Naive B cell (primary cell): ENCODE measurements around the gene FADS2. TPM values are rescaled to one million over a fixed set of nuclear protein-coding genes. Genes with fewer than 3 reads are reported as not detected.

ENCODE experiments used
- ATAC-seq, 2 donors: fragments of 150-1000 bp; cut with Tn5 transposase; 2 replicates each; pipeline ENCODE4 v1.10.0; 2021; ENCODE audit warnings: low read depth in 2 of 2, mild to moderate bottlenecking in 2 of 2, moderate library complexity in 2 of 2
- DNase-seq: peaks from one replicate; pipeline ENCODE4 v3.0.0; 2022
- H3K27ac Mint-ChIP-seq, 6 donors: one replicate each; pipeline ENCODE4 v1.8.0; 2020 to 2022; ENCODE audit warnings: mild to moderate bottlenecking in 6 of 6, mixed read lengths in 6 of 6, moderate library complexity in 5 of 6, inconsistent platforms in 2 of 6
- H3K27me3 Mint-ChIP-seq, 3 donors: one replicate each; pipeline ENCODE4 v1.8.0; 2021 to 2022; ENCODE audit warnings: mixed read lengths in 3 of 3, mild to moderate bottlenecking in 1 of 3
- H3K36me3 Mint-ChIP-seq, 2 donors: one replicate each; pipeline ENCODE4 v1.8.0; 2020 to 2022; ENCODE audit warnings: mixed read lengths in 2 of 2, inconsistent platforms in 1 of 2, mild to moderate bottlenecking in 1 of 2
- H3K4me1 Mint-ChIP-seq, 3 donors: one replicate each; pipeline ENCODE4 v1.8.0; 2020 to 2022; ENCODE audit warnings: mixed read lengths in 3 of 3, inconsistent platforms in 1 of 3, mild to moderate bottlenecking in 1 of 3, moderate library complexity in 1 of 3
- H3K4me3 Mint-ChIP-seq, 8 donors: one replicate each; pipeline ENCODE4 v1.8.0; 2020 to 2022; ENCODE audit warnings: mild to moderate bottlenecking in 8 of 8, mixed read lengths in 8 of 8, moderate library complexity in 8 of 8, inconsistent platforms in 2 of 8
- H3K9me3 Mint-ChIP-seq, 7 donors: one replicate each; pipeline ENCODE4 v1.8.0; 2020 to 2022; ENCODE audit warnings: mixed read lengths in 7 of 7, mild to moderate bottlenecking in 5 of 7, inconsistent platforms in 2 of 7, moderate library complexity in 1 of 7
- polyA plus RNA-seq, 6 donors: library from polyadenylated mRNA; unstranded; fragments of 300-500 nt; fragmentation: Illumina TruSeq; gene quantifications; one replicate each; pipeline ENCODE4 v1.2.3, GENCODE V29; 2021; ENCODE audit warnings: low read depth in 6 of 6

Gene FADS2
- polyA plus RNA-seq, 6 donors from 2014 or later: 0.92 to 11.5 (median 2.0) TPM; not detected in 1

- H3K9me3 Mint-ChIP-seq: no peaks in the 10 kb centered on the region
- no peak for DNase-seq
- H3K36me3 Mint-ChIP-seq: peaks cover 0 to 7% of the 10 kb centered on the region in 2 donors
- no peak for ATAC-seq
- peak overlapping the region in 3 of 6 donors; percentile 7 to 87 (median 38) for H3K27ac Mint-ChIP-seq
- no peaks in the 10 kb centered on the region for H3K27me3 Mint-ChIP-seq
- H3K4me3 Mint-ChIP-seq: peak overlapping the region; percentile 45 to 92 (median 78)
- peaks cover 28 to 51% (median 42%) of the 10 kb centered on the region in 3 donors for H3K4me1 Mint-ChIP-seq
These were observed 61.7 kb downstream of the FADS2 start for GRCh38 chr11:61889831-61890230.

GRCh38 chr11:61890529-61891330 lies 62.6 kb downstream of the FADS2 start:
- no peaks in the 10 kb centered on the region for H3K9me3 Mint-ChIP-seq
- H3K4me1 Mint-ChIP-seq: peaks cover 25 to 48% (median 42%) of the 10 kb centered on the region in 3 donors
- DNase-seq: peak; percentile 32
- peak overlapping the region; percentile 85 to 94 (median 89) for H3K4me3 Mint-ChIP-seq
- no peak for ATAC-seq
- peaks cover 0 to 7% of the 10 kb centered on the region in 2 donors for H3K36me3 Mint-ChIP-seq
- peak overlapping the region; percentile 49 to 94 (median 86) for H3K27ac Mint-ChIP-seq
- H3K27me3 Mint-ChIP-seq: no peaks in the 10 kb centered on the region

- peak within 1 kb of the TSS; percentile 85 to 94 (median 89) for H3K4me3 Mint-ChIP-seq
- H3K4me1 Mint-ChIP-seq: peaks cover 23 to 46% (median 44%) of the 10 kb centered on the region in 3 donors
- peaks cover 0 to 7% of the 10 kb centered on the region in 2 donors for H3K36me3 Mint-ChIP-seq
- ATAC-seq: peak; percentile 22 to 25
- no peaks in the 10 kb centered on the region for H3K9me3 Mint-ChIP-seq
- H3K27me3 Mint-ChIP-seq: no peaks in the 10 kb centered on the region
- peak; percentile 93 for DNase-seq
- H3K27ac Mint-ChIP-seq: peak within 1 kb of the TSS; percentile 91 to 98 (median 97)
These were observed 63.4 kb downstream of the FADS2 start, which contains the start of gene FADS3 for GRCh38 chr11:61891331-61892084. FADS3 (minus strand) TSS chr11:61891545; CDS start chr11:61891381, 164 bp downstream.

- H3K27me3 Mint-ChIP-seq: no peaks in the 10 kb centered on the region
- DNase-seq (no peak), ATAC-seq (peak; percentile 82 to 86)
- peak overlapping the region; percentile 79 to 91 (median 83) for H3K4me3 Mint-ChIP-seq
- peaks cover 21 to 46% (median 44%) of the 10 kb centered on the region in 3 donors for H3K4me1 Mint-ChIP-seq
- H3K27ac Mint-ChIP-seq: peak overlapping the region; percentile 91 to 98 (median 97)
- peaks cover 0 to 6% of the 10 kb centered on the region in 2 donors for H3K36me3 Mint-ChIP-seq
- H3K9me3 Mint-ChIP-seq: no peaks in the 10 kb centered on the region
These were observed 63.9 kb downstream of the FADS2 start for GRCh38 chr11:61892085-61892370.

- Mint-ChIP-seq H3K36me3 (no peaks in the 10 kb centered on the region), H3K4me3 (peak overlapping the region in 1 of 8 donors; percentile 80), H3K9me3 (no peaks in the 10 kb centered on the region), H3K27me3 (no peaks in the 10 kb centered on the region), H3K27ac (peak overlapping the region in 4 of 6 donors; percentile 47 to 82 (median 67)), H3K4me1 (peaks cover 27 to 57% (median 55%) of the 10 kb centered on the region in 3 donors)
- DNase-seq (no peak), ATAC-seq (no peak)
These were observed 65.9 kb downstream of the FADS2 start for GRCh38 chr11:61893981-61894380.

GRCh38 chr11:61895046-61895717 lies 67.1 kb downstream of the FADS2 start:
- H3K27ac Mint-ChIP-seq: peak overlapping the region in 4 of 6 donors; percentile 5 to 85 (median 80)
- H3K36me3 Mint-ChIP-seq: no peaks in the 10 kb centered on the region
- ATAC-seq: no peak
- H3K27me3 Mint-ChIP-seq: no peaks in the 10 kb centered on the region
- H3K4me1 Mint-ChIP-seq: peaks cover 33 to 62% (median 55%) of the 10 kb centered on the region in 3 donors
- no peak overlapping the region for H3K4me3 Mint-ChIP-seq
- no peaks in the 10 kb centered on the region for H3K9me3 Mint-ChIP-seq
- no peak for DNase-seq

- peaks cover 33 to 60% (median 51%) of the 10 kb centered on the region in 3 donors for H3K4me1 Mint-ChIP-seq
- no peak for ATAC-seq
- H3K27me3 Mint-ChIP-seq: no peaks in the 10 kb centered on the region
- peak overlapping the region in 5 of 6 donors; percentile 59 to 85 (median 81) for H3K27ac Mint-ChIP-seq
- H3K9me3 Mint-ChIP-seq: no peaks in the 10 kb centered on the region
- H3K36me3 Mint-ChIP-seq: no peaks in the 10 kb centered on the region
- H3K4me3 Mint-ChIP-seq: no peak overlapping the region
- no peak for DNase-seq
These were observed 67.6 kb downstream of the FADS2 start for GRCh38 chr11:61895718-61896059.

- Mint-ChIP-seq H3K27ac (peak overlapping the region in 5 of 6 donors; percentile 59 to 96 (median 74)), H3K9me3 (no peaks in the 10 kb centered on the region), H3K36me3 (no peaks in the 10 kb centered on the region), H3K27me3 (no peaks in the 10 kb centered on the region), H3K4me1 (peaks cover 30 to 56% (median 48%) of the 10 kb centered on the region in 3 donors), H3K4me3 (no peak overlapping the region)
- ATAC-seq (no peak), DNase-seq (no peak)
These were observed 68.7 kb downstream of the FADS2 start for GRCh38 chr11:61896665-61897386.

GRCh38 chr11:61897387-61898246 lies 69.5 kb downstream of the FADS2 start:
- ATAC-seq (peak; percentile 46 to 49), DNase-seq (peak; percentile 67)
- Mint-ChIP-seq H3K36me3 (no peaks in the 10 kb centered on the region), H3K4me1 (peaks cover 24 to 50% (median 42%) of the 10 kb centered on the region in 3 donors), H3K9me3 (no peaks in the 10 kb centered on the region), H3K4me3 (peak overlapping the region in 1 of 8 donors; percentile 47), H3K27ac (peak overlapping the region in 5 of 6 donors; percentile 47 to 91 (median 63)), H3K27me3 (no peaks in the 10 kb centered on the region)

- no peak for DNase-seq
- peaks cover 0 to 6% (median 0%) of the 10 kb centered on the region in 3 donors for H3K27me3 Mint-ChIP-seq
- H3K27ac Mint-ChIP-seq: peak overlapping the region in 5 of 6 donors; percentile 15 to 91 (median 63)
- H3K4me1 Mint-ChIP-seq: peaks cover 21 to 49% (median 39%) of the 10 kb centered on the region in 3 donors
- peak overlapping the region in 2 of 8 donors; percentile 33 to 47 for H3K4me3 Mint-ChIP-seq
- ATAC-seq: no peak
- no peaks in the 10 kb centered on the region for H3K36me3 Mint-ChIP-seq
- H3K9me3 Mint-ChIP-seq: no peaks in the 10 kb centered on the region
These were observed 70.1 kb downstream of the FADS2 start for GRCh38 chr11:61898247-61898582.

- Mint-ChIP-seq H3K27me3 (peaks cover 0 to 17% (median 7%) of the 10 kb centered on the region in 3 donors), H3K27ac (peak overlapping the region; percentile 86 to 95 (median 90)), H3K4me1 (peaks cover 22 to 40% (median 39%) of the 10 kb centered on the region in 3 donors), H3K9me3 (no peaks in the 10 kb centered on the region), H3K36me3 (no peaks in the 10 kb centered on the region), H3K4me3 (peak overlapping the region in 7 of 8 donors; percentile 23 to 80 (median 49))
- ATAC-seq (peak; percentile 94 to 95), DNase-seq (peak; percentile 97)
These were observed 71.2 kb downstream of the FADS2 start for GRCh38 chr11:61899146-61899841.
